HUDEP-2 (cell line): Measurements from ENCODE around the gene PAAF1.

Experiments used
- DNase-seq, 76 experiments: peaks; one replicate each; lab custom pipeline; 2025; ENCODE audit not compliant: unreplicated experiment in 76 of 76; lab: John Stamatoyannopoulos, UW

The PAAF1 gene

GRCh38 chr11:73876424-73877310, at the start of gene PAAF1, which contains the start of gene COA4:
TSS of gene PAAF1 (plus strand) at chr11:73876999. CDS start at chr11:73877022, 23 bp downstream.
TSS of gene COA4 (minus strand) at chr11:73876846. CDS start at chr11:73873378, 3,468 bp downstream.
- peak in 75 of 76 experiments; percentile 53 to 95 (median 89) for DNase-seq

GRCh38 chr11:73830261-73830660, 46.5 kb upstream of the PAAF1 start:
- no peak for DNase-seq

GRCh38 chr11:73833067-73833466, 43.7 kb upstream of the PAAF1 start:
- no peak for DNase-seq

- DNase-seq: no peak
These were observed 38.2 kb upstream of the PAAF1 start for GRCh38 chr11:73838443-73839122.

GRCh38 chr11:73839123-73839457, 37.7 kb upstream of the PAAF1 start:
- no peak for DNase-seq

GRCh38 chr11:73851046-73851764, 25.6 kb upstream of the PAAF1 start:
- DNase-seq: peak in 2 of 76 experiments; percentile 5 to 16

GRCh38 chr11:73852049-73852448, 24.8 kb upstream of the PAAF1 start:
- no peak for DNase-seq

GRCh38 chr11:73854680-73855079, 22.1 kb upstream of the PAAF1 start:
- DNase-seq: no peak

- DNase-seq: no peak
These were observed 20.7 kb upstream of the PAAF1 start for GRCh38 chr11:73856031-73856567.

GRCh38 chr11:73859671-73860070, 17.1 kb upstream of the PAAF1 start:
- no peak for DNase-seq

GRCh38 chr11:73860202-73860601, 16.6 kb upstream of the PAAF1 start:
- no peak for DNase-seq

GRCh38 chr11:73862986-73863385, 13.8 kb upstream of the PAAF1 start:
- DNase-seq: no peak

GRCh38 chr11:73866095-73866579, 10.7 kb upstream of the PAAF1 start:
- peak in 4 of 76 experiments; percentile 10 to 30 (median 14) for DNase-seq

- DNase-seq: no peak
These were observed 10.2 kb upstream of the PAAF1 start for GRCh38 chr11:73866586-73866996.

GRCh38 chr11:73869332-73869949, 7.4 kb upstream of the PAAF1 start:
- peak in 73 of 76 experiments; percentile 3 to 91 (median 71) for DNase-seq

- DNase-seq: no peak
These were observed 6.5 kb upstream of the PAAF1 start for GRCh38 chr11:73870261-73870660.

GRCh38 chr11:73872749-73873357, 3.9 kb upstream of the PAAF1 start:
- DNase-seq: no peak

- no peak for DNase-seq
These were observed 1.4 kb upstream of the PAAF1 start for GRCh38 chr11:73875380-73875779.

GRCh38 chr11:73875840-73876239, 959 bp upstream of the PAAF1 start:
- no peak for DNase-seq

- no peak for DNase-seq
These were observed 2.0 kb downstream of the PAAF1 start for GRCh38 chr11:73878771-73879170.
